IMR-90 (cell line): Measurements from ENCODE around the gene TIMM50. TPM values are rescaled to one million over a fixed set of nuclear protein-coding genes. Genes with fewer than 3 reads are reported as not detected.

ENCODE experiments used
- ATAC-seq: fragments of 200-7000 bp; cut with Tn5 transposase; 2 replicates; pipeline ENCODE4 v1.9.1; 2020; ENCODE audit warnings: low read depth, mild to moderate bottlenecking, moderate library complexity
- BruUV-seq: library from RNA; stranded (reverse); fragments of 400-500 nt; replicated peaks from 2 replicates; lab custom pipeline; 2021; lab: Mats Ljungman, UMichigan
- CTCF ChIA-PET: fragments of 300-600 bp; formaldehyde crosslinking; extraction: SDS; loops from one replicate; lab custom pipeline; 2021; ENCODE audit warnings: antibody characterized with exemption; lab: Yijun Ruan, JAX
- POLR2A ChIA-PET: fragments of 300-600 bp; sonication (Branson Sonifier 250); formaldehyde crosslinking; loops from one replicate; lab custom pipeline; 2022; ENCODE audit warnings: antibody characterized with exemption; ENCODE audit not compliant: unreplicated experiment; lab: Charles Lee
- DNase-seq: peaks from one replicate; pipeline ENCODE4 v3.0.0; 2013
- H2AFZ ChIP-seq: replicated peaks from 2 replicates; pipeline ENCODE3; 2013; ENCODE audit warnings: low read length, mild to moderate bottlenecking; ENCODE audit not compliant: poor library complexity
- H2AK5ac ChIP-seq: 2 replicates; pipeline ENCODE4 v1.6.1; 2013; ENCODE audit warnings: low read depth, low read length, inconsistent platforms
- H2AK9ac ChIP-seq: replicated peaks from 2 replicates; pipeline ENCODE3; 2013; ENCODE audit warnings: mild to moderate bottlenecking, low read depth, low read length, moderate library complexity; ENCODE audit not compliant: poor library complexity
- H2BK120ac ChIP-seq: 2 replicates; pipeline ENCODE4 v1.6.1; 2013; ENCODE audit warnings: low read depth, low read length, inconsistent platforms
- H2BK15ac ChIP-seq: 3 replicates; pipeline ENCODE4 v1.6.1; 2013; ENCODE audit warnings: low read depth, low read length, inconsistent platforms
- H2BK20ac ChIP-seq: 2 replicates; pipeline ENCODE4 v1.6.1; 2013; ENCODE audit warnings: low read depth, mild to moderate bottlenecking, inconsistent platforms, low read length, moderate library complexity
- H2BK5ac ChIP-seq: 2 replicates; pipeline ENCODE4 v1.6.1; 2013; ENCODE audit warnings: mild to moderate bottlenecking, low read depth, low read length, inconsistent platforms; ENCODE audit not compliant: poor library complexity, severe bottlenecking
- H3K14ac ChIP-seq: replicated peaks from 2 replicates; pipeline ENCODE4 v1.6.1; 2013; ENCODE audit warnings: low read depth, low read length, inconsistent platforms
- H3K18ac ChIP-seq: 2 replicates; pipeline ENCODE4 v1.6.1; 2013; ENCODE audit warnings: low read depth, low read length, control low read depth
- H3K23ac ChIP-seq: 2 replicates; pipeline ENCODE4 v1.6.1; 2013; ENCODE audit warnings: low read depth, low read length, inconsistent platforms
- H3K27ac ChIP-seq: 2 replicates; pipeline ENCODE4 v1.5.1; 2013; ENCODE audit warnings: mild to moderate bottlenecking, control low read depth, low read length; ENCODE audit not compliant: insufficient read depth
- H3K27me3 ChIP-seq: 2 replicates; pipeline ENCODE4 v1.6.1; 2013; ENCODE audit warnings: low read length; ENCODE audit not compliant: control insufficient read depth, insufficient read depth
- H3K36me3 ChIP-seq: 2 replicates; pipeline ENCODE4 v1.6.1; 2013; ENCODE audit warnings: low read length, mixed read lengths; ENCODE audit not compliant: control insufficient read depth, insufficient read depth
- H3K4ac ChIP-seq: 2 replicates; pipeline ENCODE4 v1.6.1; 2013; ENCODE audit warnings: low read depth, low read length, inconsistent platforms
- H3K4me1 ChIP-seq: 2 replicates; pipeline ENCODE4 v1.6.1; 2013; ENCODE audit warnings: low read length, mixed read lengths; ENCODE audit not compliant: control insufficient read depth, insufficient read depth
- H3K4me2 ChIP-seq: 2 replicates; pipeline ENCODE4 v1.6.1; 2013; ENCODE audit warnings: low read depth, mild to moderate bottlenecking, control low read depth, low read length, moderate library complexity
- H3K4me3 ChIP-seq: 2 replicates; pipeline ENCODE4 v1.5.1; 2013; ENCODE audit warnings: low read depth, mild to moderate bottlenecking, control low read depth, low read length, moderate library complexity; ENCODE audit not compliant: insufficient read depth
- H3K56ac ChIP-seq: 2 replicates; pipeline ENCODE4 v1.6.1; 2013; ENCODE audit warnings: low read length, inconsistent platforms; ENCODE audit not compliant: insufficient read depth; ENCODE audit errors: extremely low read depth
- H3K79me1 ChIP-seq, 2 experiments: 2 replicates each; pipeline ENCODE4 v1.6.1; 2013; ENCODE audit warnings: low read length in 2 of 2, inconsistent platforms in 1 of 2, low read depth in 1 of 2
- H3K9ac ChIP-seq: 2 replicates; pipeline ENCODE4 v1.6.1; 2013; ENCODE audit warnings: low read depth, low read length, control low read depth
- H3K9me1 ChIP-seq: 2 replicates; pipeline ENCODE4 v1.6.1; 2013; ENCODE audit warnings: low read length, inconsistent platforms; ENCODE audit not compliant: insufficient read depth
- H3K9me3 ChIP-seq: 2 replicates; pipeline ENCODE4 v1.6.1; 2013; ENCODE audit warnings: low read length; ENCODE audit not compliant: control insufficient read depth, insufficient read depth
- H4K20me1 ChIP-seq: 2 replicates; pipeline ENCODE4 v1.6.1; 2013; ENCODE audit warnings: low read length, inconsistent platforms; ENCODE audit not compliant: insufficient read depth
- H4K5ac ChIP-seq: 2 replicates; pipeline ENCODE4 v1.6.1; 2013; ENCODE audit warnings: mild to moderate bottlenecking, low read depth, low read length, control low read depth
- H4K8ac ChIP-seq, 2 experiments: 2 replicates each; pipeline ENCODE4 v1.6.1; 2013; ENCODE audit warnings: low read depth in 2 of 2, low read length in 2 of 2, control low read depth in 1 of 2, inconsistent platforms in 1 of 2
- H4K91ac ChIP-seq: 2 replicates; pipeline ENCODE4 v1.6.1; 2013; ENCODE audit warnings: low read depth, low read length, inconsistent platforms; ENCODE audit not compliant: insufficient read depth
- BHLHE40 ChIP-seq: fragments of 150-350 bp; IDR thresholded peaks from 2 replicates; pipeline ENCODE4 v1.6.1; 2016; ENCODE audit warnings: mild to moderate bottlenecking, low read depth, low read length
- CEBPB ChIP-seq: IDR thresholded peaks from 2 replicates; pipeline ENCODE4 v1.6.1; 2012; ENCODE audit warnings: low read depth, low read length, improper control_type of control experiment
- CHD1 ChIP-seq: IDR thresholded peaks from 2 replicates; pipeline ENCODE4 v1.6.1; 2012; ENCODE audit warnings: low read depth, low read length, improper control_type of control experiment
- FOS ChIP-seq: fragments of 150-350 bp; IDR thresholded peaks from 2 replicates; pipeline ENCODE4 v1.6.1; 2016; ENCODE audit warnings: low read depth, low read length
- MAFK ChIP-seq: IDR thresholded peaks from 2 replicates; pipeline ENCODE4 v1.6.1; 2012; ENCODE audit warnings: low read depth, low read length, improper control_type of control experiment
- MAZ ChIP-seq: IDR thresholded peaks from 2 replicates; pipeline ENCODE4 v1.6.1; 2012; ENCODE audit warnings: low read depth, mild to moderate bottlenecking, low read length, improper control_type of control experiment, moderate library complexity, borderline replicate concordance
- MXI1 ChIP-seq: IDR thresholded peaks from 2 replicates; pipeline ENCODE4 v1.6.1; 2012; ENCODE audit warnings: low read depth, mild to moderate bottlenecking, low read length, moderate library complexity, borderline replicate concordance
- NFE2L2 ChIP-seq: fragments of 150-350 bp; IDR thresholded peaks from 2 replicates; pipeline ENCODE4 v1.6.1; 2016; ENCODE audit warnings: low read depth, mild to moderate bottlenecking, low read length
- POLR2A ChIP-seq: IDR thresholded peaks from 2 replicates; pipeline ENCODE4 v1.6.1; 2012; ENCODE audit warnings: mild to moderate bottlenecking, low read depth, low read length
- RAD21 ChIP-seq: IDR thresholded peaks from 2 replicates; pipeline ENCODE4 v1.6.1; 2012; ENCODE audit warnings: low read length, improper control_type of control experiment
- RCOR1 ChIP-seq: IDR thresholded peaks from 2 replicates; pipeline ENCODE4 v1.6.1; 2012; ENCODE audit warnings: mild to moderate bottlenecking, low read length, improper control_type of control experiment; ENCODE audit not compliant: insufficient replicate concordance
- RFX5 ChIP-seq: IDR thresholded peaks from 2 replicates; pipeline ENCODE4 v1.8.0; 2012; ENCODE audit warnings: low read depth, mild to moderate bottlenecking, low read length, moderate library complexity
- SMC3 ChIP-seq: fragments of 150-350 bp; IDR thresholded peaks from 2 replicates; pipeline ENCODE4 v1.6.1; 2016; ENCODE audit warnings: low read depth, mild to moderate bottlenecking, antibody characterized with exemption, low read length, moderate library complexity
- USF2 ChIP-seq: fragments of 150-350 bp; IDR thresholded peaks from 2 replicates; pipeline ENCODE4 v1.6.1; 2017; ENCODE audit warnings: mild to moderate bottlenecking, antibody characterized with exemption, low read length, low read depth
- WGBS, 2 experiments: methylation state at CpG; one replicate each; pipeline versions ENCODE4 v1.1.5 to v1.1.7; 2013; ENCODE audit warnings: missing lambda C conversion rate in 2 of 2; ENCODE audit not compliant: insufficient read length in 1 of 2; ENCODE audit errors: extremely low coverage in 2 of 2; 5-methylcytosine and 5-hydroxymethylcytosine counted together
- dilution Hi-C: fragments of 300-500 bp; cut with HindIII; formaldehyde crosslinking; loops from one replicate; pipeline ENCODE4 v1.14.3; 2018; ENCODE audit warnings: low sequenced_read_pairs; ENCODE audit not compliant: unreplicated experiment
- in situ Hi-C: fragments of 300-500 bp; cut with MboI; formaldehyde crosslinking; loops from 3 replicates; pipeline ENCODE4 v1.14.3; 2019; ENCODE audit warnings: low sequenced_read_pairs, inconsistent platforms, mixed read lengths
- intact Hi-C: fragments of 100-400 bp; cut with micrococcal nuclease; formaldehyde crosslinking; loops from 2 replicates; pipeline ENCODE4 v1.10.0; 2022
- polyA plus RNA-seq, 3 experiments: library from polyadenylated mRNA; depleted of rRNA; stranded (reverse); fragments of >200 nt; gene quantifications; 2 replicates each; pipeline ENCODE4 v1.2.3, GENCODE V29; 2012; ENCODE audit warnings: low replicate concordance in 1 of 3
- total RNA-seq: library from RNA; depleted of rRNA; stranded (reverse); fragments of >200 nt; gene quantifications from 2 replicates; pipeline ENCODE4 v1.2.3, GENCODE V29; 2012
- TF ChIP-seq, protein P1 (sequence below): fragments of 150-350 bp; IDR thresholded peaks from 2 replicates; pipeline ENCODE4 v1.6.1; 2016; ENCODE audit warnings: low read depth, mild to moderate bottlenecking, low read length, moderate library complexity, borderline replicate concordance
- TF ChIP-seq, protein P2 (sequence below): conservative IDR thresholded peaks from 2 replicates; pipeline ENCODE4 v1.5.1; 2012; ENCODE audit warnings: mild to moderate bottlenecking, low read depth, low read length, improper control_type of control experiment

The TIMM50 gene
- total and polyA plus RNA-seq, 2 of the 4 experiments (the other 2 are of a cell fraction): 52.0 to 76.8 TPM

- H2BK120ac ChIP-seq: no peak overlapping the region
- H2BK15ac ChIP-seq: no peak overlapping the region
- no peak overlapping the region for H3K56ac ChIP-seq
- no peaks in the 10 kb centered on the region for H4K20me1 ChIP-seq
- no peak overlapping the region for H2AFZ ChIP-seq
- no peak overlapping the region for H4K5ac ChIP-seq
- H3K36me3 ChIP-seq: no peaks in the 10 kb centered on the region
- dilution Hi-C loops (no loop called here), in situ Hi-C loops (no loop called here), intact Hi-C loops (loop anchor here (5.0 kb wide), 2 partner anchors 32 to 172 kb away; partner anchors contain the start of gene EID2B)
- H2AK5ac ChIP-seq: no peak overlapping the region
- no peaks in the 10 kb centered on the region for H3K79me1 ChIP-seq
- no peak overlapping the region for H3K4me3 ChIP-seq
- no peak overlapping the region for H2BK20ac ChIP-seq
- no peak overlapping the region for H3K23ac ChIP-seq
- H3K9me1 ChIP-seq: no peaks in the 10 kb centered on the region; the same call in 1 of the 2 replicates
- no peak overlapping the region for H3K4me2 ChIP-seq
- no peak overlapping the region for H3K27ac ChIP-seq
- no peak overlapping the region for H4K91ac ChIP-seq
- BruUV-seq: no TSS peak
- DNase-seq: no peak
- no peak overlapping the region for H3K4ac ChIP-seq
- no peak overlapping the region for H3K14ac ChIP-seq
- TF ChIP-seq MAZ (no peak), CHD1 (no peak), RAD21 (no peak), POLR2A (no peak), NFE2L2 (no peak), USF2 (no peak), BHLHE40 (no peak), MAFK (no peak), FOS (no peak), SMC3 (no peak), RCOR1 (no peak), CEBPB (no peak), MXI1 (no peak), RFX5 (no peak)
- TF ChIP-seq, protein P1, sequence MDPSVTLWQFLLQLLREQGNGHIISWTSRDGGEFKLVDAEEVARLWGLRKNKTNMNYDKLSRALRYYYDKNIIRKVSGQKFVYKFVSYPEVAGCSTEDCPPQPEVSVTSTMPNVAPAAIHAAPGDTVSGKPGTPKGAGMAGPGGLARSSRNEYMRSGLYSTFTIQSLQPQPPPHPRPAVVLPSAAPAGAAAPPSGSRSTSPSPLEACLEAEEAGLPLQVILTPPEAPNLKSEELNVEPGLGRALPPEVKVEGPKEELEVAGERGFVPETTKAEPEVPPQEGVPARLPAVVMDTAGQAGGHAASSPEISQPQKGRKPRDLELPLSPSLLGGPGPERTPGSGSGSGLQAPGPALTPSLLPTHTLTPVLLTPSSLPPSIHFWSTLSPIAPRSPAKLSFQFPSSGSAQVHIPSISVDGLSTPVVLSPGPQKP: no peak
- TF ChIP-seq, protein P2, sequence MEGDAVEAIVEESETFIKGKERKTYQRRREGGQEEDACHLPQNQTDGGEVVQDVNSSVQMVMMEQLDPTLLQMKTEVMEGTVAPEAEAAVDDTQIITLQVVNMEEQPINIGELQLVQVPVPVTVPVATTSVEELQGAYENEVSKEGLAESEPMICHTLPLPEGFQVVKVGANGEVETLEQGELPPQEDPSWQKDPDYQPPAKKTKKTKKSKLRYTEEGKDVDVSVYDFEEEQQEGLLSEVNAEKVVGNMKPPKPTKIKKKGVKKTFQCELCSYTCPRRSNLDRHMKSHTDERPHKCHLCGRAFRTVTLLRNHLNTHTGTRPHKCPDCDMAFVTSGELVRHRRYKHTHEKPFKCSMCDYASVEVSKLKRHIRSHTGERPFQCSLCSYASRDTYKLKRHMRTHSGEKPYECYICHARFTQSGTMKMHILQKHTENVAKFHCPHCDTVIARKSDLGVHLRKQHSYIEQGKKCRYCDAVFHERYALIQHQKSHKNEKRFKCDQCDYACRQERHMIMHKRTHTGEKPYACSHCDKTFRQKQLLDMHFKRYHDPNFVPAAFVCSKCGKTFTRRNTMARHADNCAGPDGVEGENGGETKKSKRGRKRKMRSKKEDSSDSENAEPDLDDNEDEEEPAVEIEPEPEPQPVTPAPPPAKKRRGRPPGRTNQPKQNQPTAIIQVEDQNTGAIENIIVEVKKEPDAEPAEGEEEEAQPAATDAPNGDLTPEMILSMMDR: no peak
- H3K18ac ChIP-seq: no peak overlapping the region
- no peaks in the 10 kb centered on the region for H3K9me3 ChIP-seq
- peaks cover 45% of the 10 kb centered on the region for H3K27me3 ChIP-seq
- WGBS, 2 experiments: 77% methylated on average over 3 of the region's 8 CpGs; no CpG with 5 or more reads in 1 of the 2 experiments
- ChIA-PET POLR2A (no interaction called here), CTCF (interaction anchor here (0.6 kb wide), 1 partner anchor 32 kb away, joined by 3 read pairs; the partner anchor contains the start of gene EID2B)
- H3K4me1 ChIP-seq: peaks cover 3% of the 10 kb centered on the region; the same call in 1 of the 2 replicates
- ATAC-seq: no peak
- no peak overlapping the region for H2AK9ac ChIP-seq
- no peak overlapping the region for H3K9ac ChIP-seq
- no peak overlapping the region for H4K8ac ChIP-seq
- H2BK5ac ChIP-seq: no peak overlapping the region
These were observed 19.3 kb downstream of the TIMM50 start for GRCh38 chr19:39499932-39500331.
